T-helper 1 cell treated with Interleukin-12 subunit alpha and Interleukin-12 subunit beta and Interleukin-4 antibody, amounts not matched to agents 30 μg/mL and 1 μg/mL, for 36 hours (primary cell): Measurements from ENCODE around the gene RPN1.
"Not testable (repeated sequence)": the region's sequence is repeated elsewhere in the genome, so short reads cannot be mapped to it uniquely, and the experiment has no call there.

ENCODE experiments used
- H3K27ac Mint-ChIP-seq: one replicate; pipeline ENCODE4 v1.8.0; 2021; ENCODE audit warnings: mild to moderate bottlenecking, mixed read lengths
- H3K27me3 Mint-ChIP-seq: one replicate; pipeline ENCODE4 v1.8.0; 2021; ENCODE audit warnings: low read depth, mixed read lengths
- H3K36me3 Mint-ChIP-seq: one replicate; pipeline ENCODE4 v1.8.0; 2021; ENCODE audit warnings: low read depth, mixed read lengths
- H3K4me1 Mint-ChIP-seq: one replicate; pipeline ENCODE4 v1.8.0; 2021; ENCODE audit warnings: low read depth, mixed read lengths
- H3K4me3 Mint-ChIP-seq: one replicate; pipeline ENCODE4 v1.8.0; 2021; ENCODE audit warnings: mild to moderate bottlenecking, moderate library complexity, mixed read lengths
- H3K9me3 Mint-ChIP-seq: one replicate; pipeline ENCODE4 v1.8.0; 2021; ENCODE audit warnings: mixed read lengths

The RPN1 gene

DNA sequence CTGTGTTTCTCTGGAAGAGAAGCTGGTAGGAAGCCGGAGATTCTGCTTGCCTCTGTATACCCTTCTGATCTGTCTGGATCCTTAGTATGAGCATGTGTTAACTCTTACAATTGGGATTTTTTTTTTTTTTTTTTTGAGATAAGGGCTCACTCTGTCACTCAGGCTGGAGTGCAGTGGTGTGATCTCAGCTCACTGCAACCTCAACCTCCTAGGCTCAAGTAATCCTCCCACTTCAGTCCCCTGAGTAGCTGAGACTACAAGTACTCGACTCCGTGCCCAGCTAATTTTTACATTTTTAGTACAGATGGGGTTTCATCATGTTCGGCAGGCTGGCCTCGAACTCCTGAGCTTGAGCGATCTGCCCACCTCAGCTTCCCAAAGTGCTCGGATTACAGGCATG lies 44.5 kb downstream of the RPN1 start:
- peaks cover 18% of the 10 kb centered on the region for H3K27me3 Mint-ChIP-seq
- no peaks in the 10 kb centered on the region for H3K9me3 Mint-ChIP-seq
- peaks cover 1% of the 10 kb centered on the region for H3K4me1 Mint-ChIP-seq
- no peak overlapping the region for H3K4me3 Mint-ChIP-seq
- H3K36me3 Mint-ChIP-seq = no peaks in the 10 kb centered on the region
- H3K27ac Mint-ChIP-seq = no peak overlapping the region

DNA sequence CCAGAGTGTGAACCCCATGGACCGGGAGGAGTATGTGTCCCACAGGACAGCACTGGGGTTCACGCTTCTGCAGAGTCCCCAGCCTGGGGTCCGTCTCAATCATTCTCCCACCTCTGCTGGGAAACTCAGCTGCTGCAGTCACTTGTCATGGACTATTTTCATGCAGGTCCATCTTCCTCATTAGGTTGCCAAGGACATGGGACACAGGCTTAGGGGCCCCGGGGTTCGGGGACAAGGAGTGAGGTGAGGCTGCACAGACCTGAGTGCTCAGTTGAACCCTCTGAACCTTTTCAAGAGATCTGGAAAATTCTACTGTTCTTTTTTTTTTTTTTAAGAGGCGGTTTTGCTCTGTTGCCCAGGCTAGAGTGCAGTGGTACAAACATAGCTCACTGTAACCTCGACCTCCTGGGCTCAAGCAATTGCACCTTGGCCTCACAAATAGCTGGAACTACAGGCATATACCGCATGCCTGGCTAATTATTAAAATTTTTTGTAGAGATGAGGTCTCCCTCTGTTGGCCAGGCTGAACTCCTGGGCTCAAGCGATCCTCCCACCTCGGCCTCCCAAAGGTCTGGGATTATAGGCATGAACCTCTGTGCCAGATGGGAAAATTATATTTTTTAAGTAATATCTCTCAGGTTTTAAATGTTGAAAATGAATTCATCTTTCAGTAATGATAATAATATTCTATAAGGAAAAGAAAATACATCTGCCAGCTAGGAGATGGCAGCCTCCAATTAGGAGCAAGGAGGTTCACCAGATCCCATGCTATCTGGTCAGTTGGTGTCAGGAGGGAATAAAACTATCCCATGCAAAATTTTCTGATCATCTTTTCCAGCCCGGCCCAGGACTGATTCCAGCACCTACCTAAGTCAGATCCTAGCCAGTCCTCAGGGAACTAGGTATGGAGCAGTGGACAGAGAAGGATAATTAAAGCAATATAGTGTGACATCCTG lies 45.2 kb downstream of the RPN1 start:
- H3K36me3 Mint-ChIP-seq = no peaks in the 10 kb centered on the region
- H3K4me1 Mint-ChIP-seq = peaks cover 1% of the 10 kb centered on the region
- peaks cover 18% of the 10 kb centered on the region for H3K27me3 Mint-ChIP-seq
- H3K9me3 Mint-ChIP-seq = no peaks in the 10 kb centered on the region
- no peak overlapping the region for H3K4me3 Mint-ChIP-seq
- no peak overlapping the region for H3K27ac Mint-ChIP-seq

DNA sequence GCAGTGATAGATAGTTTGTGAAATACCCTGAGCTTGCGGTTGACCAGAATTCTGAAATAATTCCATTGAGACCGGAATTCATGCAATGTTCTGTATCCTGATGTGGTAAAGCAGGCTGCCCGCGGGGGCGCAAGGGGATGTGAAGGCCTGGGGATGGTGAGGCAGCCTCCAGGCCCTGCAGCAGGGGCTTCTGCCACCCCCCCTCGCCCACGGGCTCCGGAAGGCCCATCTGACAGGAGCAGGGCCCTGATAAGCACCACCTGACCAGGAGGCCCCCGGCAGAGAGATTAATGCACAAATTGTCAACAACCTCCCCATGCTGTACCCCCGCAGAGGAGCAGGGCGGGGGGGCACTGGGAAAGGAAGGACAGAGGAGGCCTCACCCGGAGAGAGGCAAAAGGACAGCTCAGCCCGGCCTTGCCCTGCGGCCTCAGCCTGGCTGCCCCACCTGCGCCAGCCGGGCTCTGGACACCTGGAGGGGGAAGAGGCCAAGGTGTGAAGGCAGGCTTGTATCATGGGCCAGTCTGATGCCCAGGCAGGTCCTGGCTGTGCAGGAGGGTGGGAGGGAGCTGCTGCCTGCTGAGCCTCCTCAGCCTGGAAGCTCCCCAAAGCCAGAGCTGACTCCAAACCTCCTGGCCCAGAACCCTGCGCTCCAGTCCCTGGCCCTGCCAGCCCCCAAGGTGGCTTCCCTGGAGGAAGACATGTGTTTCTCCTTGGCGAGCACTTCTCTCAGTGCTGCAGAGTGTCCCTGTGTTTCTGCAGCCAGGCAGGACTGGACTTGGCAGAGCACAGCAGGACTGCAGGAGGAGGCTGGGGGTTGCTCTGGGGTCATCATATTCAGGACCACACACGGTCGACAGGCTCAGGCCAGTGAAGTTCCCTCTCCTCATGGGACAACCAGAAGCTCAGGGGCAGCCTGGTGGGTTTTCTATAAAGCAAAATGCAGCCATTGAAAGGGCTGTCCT lies 46.5 kb downstream of the RPN1 start:
- Mint-ChIP-seq H3K9me3 (no peaks in the 10 kb centered on the region), H3K27ac (no peak overlapping the region), H3K4me1 (peaks cover 1% of the 10 kb centered on the region), H3K36me3 (no peaks in the 10 kb centered on the region), H3K4me3 (no peak overlapping the region), H3K27me3 (peaks cover 18% of the 10 kb centered on the region)

DNA sequence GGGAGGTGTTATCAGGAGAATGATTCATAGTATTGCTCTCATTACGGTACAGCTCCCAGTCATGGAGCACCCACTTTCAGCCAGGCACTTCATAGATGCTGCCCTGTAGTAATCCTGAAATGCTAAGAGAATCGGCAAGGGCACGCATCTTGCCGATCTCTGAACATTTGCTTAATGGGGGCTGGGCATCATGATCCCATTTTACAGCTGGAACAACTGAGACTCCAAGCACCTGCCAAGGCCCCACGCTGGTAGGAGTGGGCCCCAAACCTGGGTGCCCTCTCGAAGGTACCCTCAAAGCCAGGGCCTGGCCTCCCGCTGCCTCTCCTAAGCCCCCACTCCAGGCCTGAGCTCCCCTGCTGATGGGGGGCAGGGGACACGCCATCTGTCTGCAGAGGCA lies 47.3 kb downstream of the RPN1 start:
- peaks cover 18% of the 10 kb centered on the region for H3K27me3 Mint-ChIP-seq
- H3K36me3 Mint-ChIP-seq = no peaks in the 10 kb centered on the region
- no peak overlapping the region for H3K4me3 Mint-ChIP-seq
- H3K27ac Mint-ChIP-seq = no peak overlapping the region
- no peaks in the 10 kb centered on the region for H3K4me1 Mint-ChIP-seq
- H3K9me3 Mint-ChIP-seq = no peaks in the 10 kb centered on the region

DNA sequence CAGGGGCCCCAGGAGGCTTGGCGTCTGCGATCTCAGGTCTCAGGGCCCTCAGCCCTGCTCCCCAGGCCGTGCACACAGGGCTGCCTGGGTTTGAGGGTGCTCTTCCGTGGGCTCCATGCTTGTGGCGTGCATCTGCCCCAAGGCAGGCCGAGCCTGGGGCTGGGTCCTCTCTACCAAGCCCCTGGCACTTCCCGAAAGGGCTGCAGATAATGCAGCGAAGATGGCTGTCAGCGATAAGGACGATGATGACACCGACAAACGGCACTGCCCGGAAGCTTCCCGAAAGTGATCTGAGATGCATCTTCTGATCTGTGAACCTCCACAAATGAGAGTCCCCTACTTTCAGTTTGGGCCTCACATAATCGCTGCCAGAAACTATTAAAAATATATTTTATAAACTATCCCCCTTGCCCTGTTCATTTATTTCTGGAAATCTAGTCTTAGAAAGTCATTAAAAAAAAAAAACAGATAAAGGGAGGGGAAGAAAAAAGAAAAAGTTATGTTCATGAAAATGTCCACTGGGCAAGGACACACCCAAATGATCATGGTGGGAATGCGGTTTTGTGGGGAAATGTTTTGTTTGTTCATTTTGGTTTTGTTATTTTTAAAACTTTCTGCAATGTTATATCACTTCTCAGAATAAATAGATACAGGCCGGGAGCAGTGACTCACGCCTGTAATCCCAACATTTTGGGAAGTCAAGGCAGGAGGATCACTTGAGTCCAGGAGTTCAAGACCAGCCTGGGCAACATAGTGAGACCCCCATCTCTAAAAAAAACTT lies 51.5 kb downstream of the RPN1 start:
- Mint-ChIP-seq H3K27me3 (no peaks in the 10 kb centered on the region), H3K4me1 (peaks cover 5% of the 10 kb centered on the region), H3K36me3 (no peaks in the 10 kb centered on the region), H3K9me3 (no peaks in the 10 kb centered on the region), H3K27ac (no peak overlapping the region), H3K4me3 (no peak overlapping the region)

DNA sequence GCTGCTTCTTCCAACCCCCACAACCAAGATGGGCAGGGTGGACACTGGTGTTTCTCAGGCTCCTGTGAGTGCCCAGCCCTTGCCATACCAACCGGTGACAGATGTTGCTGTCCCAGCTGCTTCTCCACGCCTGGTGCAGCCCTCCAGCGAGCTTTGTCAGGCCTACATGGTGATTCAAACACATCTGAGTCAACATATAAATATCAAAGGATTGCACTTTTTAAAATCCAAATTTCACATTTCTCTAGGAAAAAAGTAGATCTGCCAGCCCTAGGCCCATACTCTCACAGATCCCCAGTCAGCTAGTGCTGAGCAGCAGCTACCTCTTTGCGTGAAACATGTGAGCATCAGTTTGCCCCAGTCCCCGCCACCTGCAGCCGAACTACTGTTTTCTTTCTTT lies 52.7 kb downstream of the RPN1 start:
- peaks cover 5% of the 10 kb centered on the region for H3K4me1 Mint-ChIP-seq
- no peaks in the 10 kb centered on the region for H3K9me3 Mint-ChIP-seq
- no peaks in the 10 kb centered on the region for H3K36me3 Mint-ChIP-seq
- H3K27me3 Mint-ChIP-seq = no peaks in the 10 kb centered on the region
- no peak overlapping the region for H3K4me3 Mint-ChIP-seq
- H3K27ac Mint-ChIP-seq = no peak overlapping the region

- H3K27me3 Mint-ChIP-seq = no peaks in the 10 kb centered on the region
- H3K9me3 Mint-ChIP-seq = peaks cover 4% of the 10 kb centered on the region
- no peak overlapping the region for H3K4me3 Mint-ChIP-seq
- H3K4me1 Mint-ChIP-seq = peaks cover 9% of the 10 kb centered on the region
- H3K36me3 Mint-ChIP-seq = no peaks in the 10 kb centered on the region
- no peak overlapping the region for H3K27ac Mint-ChIP-seq
Observed at GRCh38 chr3:128592864-128593263, 57.8 kb downstream of the RPN1 start.

- Mint-ChIP-seq H3K9me3 (peaks cover 4% of the 10 kb centered on the region), H3K36me3 (no peaks in the 10 kb centered on the region), H3K4me3 (no peak overlapping the region), H3K27ac (peak overlapping the region; percentile 62), H3K4me1 (peaks cover 9% of the 10 kb centered on the region), H3K27me3 (no peaks in the 10 kb centered on the region)
Observed at GRCh38 chr3:128591738-128592426, 58.7 kb downstream of the RPN1 start.

DNA sequence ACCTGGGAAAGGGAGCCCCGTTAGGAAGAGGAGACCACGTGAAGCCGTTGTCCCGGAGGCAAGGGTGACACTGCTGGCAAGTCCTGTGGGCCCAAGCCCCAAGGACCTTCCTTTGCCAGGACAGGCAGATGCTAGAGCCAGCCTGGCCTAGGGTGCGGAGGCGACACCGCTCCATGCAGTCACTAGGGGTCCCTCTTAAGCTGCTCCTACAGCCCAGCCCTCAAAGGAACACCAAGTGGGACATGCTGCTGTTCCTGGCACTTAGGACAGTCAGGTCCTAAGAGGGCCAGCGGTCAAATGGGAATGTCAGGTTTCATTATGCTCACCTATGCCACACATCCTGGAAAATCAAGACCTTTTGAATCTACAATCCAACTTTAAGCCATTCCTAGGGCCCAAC lies 59.7 kb downstream of the RPN1 start:
- peaks cover 4% of the 10 kb centered on the region for H3K9me3 Mint-ChIP-seq
- H3K36me3 Mint-ChIP-seq = no peaks in the 10 kb centered on the region
- no peak overlapping the region for H3K27ac Mint-ChIP-seq
- peaks cover 9% of the 10 kb centered on the region for H3K4me1 Mint-ChIP-seq
- H3K4me3 Mint-ChIP-seq = no peak overlapping the region
- H3K27me3 Mint-ChIP-seq = no peaks in the 10 kb centered on the region

GRCh38 chr3:128589985-128590384 lies 60.6 kb downstream of the RPN1 start:
- not testable (repeated sequence) for H3K27me3 Mint-ChIP-seq, H3K27ac Mint-ChIP-seq, H3K36me3 Mint-ChIP-seq, H3K4me1 Mint-ChIP-seq, H3K9me3 Mint-ChIP-seq, H3K4me3 Mint-ChIP-seq

DNA sequence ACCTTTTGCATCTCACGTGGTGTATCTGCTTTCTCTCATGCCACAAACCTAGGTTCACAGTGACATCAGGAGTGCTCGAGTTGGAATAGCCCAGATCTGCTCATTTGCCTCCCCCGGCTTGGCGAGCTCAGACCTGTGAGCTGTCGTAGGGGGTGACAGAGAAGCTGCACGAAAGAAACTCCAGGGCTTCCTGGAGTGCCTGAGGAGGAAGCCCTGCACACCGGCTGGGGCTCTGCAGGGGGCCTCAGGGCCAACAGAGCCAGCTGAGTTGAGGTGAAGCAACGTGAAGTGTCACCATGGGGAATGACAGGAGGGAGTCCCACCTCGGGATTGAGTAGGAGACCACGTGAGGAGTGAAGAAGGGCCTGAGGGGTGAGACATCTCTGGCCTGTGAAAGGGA lies 62.5 kb downstream of the RPN1 start:
- H3K36me3 Mint-ChIP-seq = no peaks in the 10 kb centered on the region
- peaks cover 3% of the 10 kb centered on the region for H3K4me1 Mint-ChIP-seq
- peaks cover 4% of the 10 kb centered on the region for H3K9me3 Mint-ChIP-seq
- no peak overlapping the region for H3K4me3 Mint-ChIP-seq
- H3K27ac Mint-ChIP-seq = peak overlapping the region; percentile 9
- H3K27me3 Mint-ChIP-seq = peaks cover 4% of the 10 kb centered on the region

DNA sequence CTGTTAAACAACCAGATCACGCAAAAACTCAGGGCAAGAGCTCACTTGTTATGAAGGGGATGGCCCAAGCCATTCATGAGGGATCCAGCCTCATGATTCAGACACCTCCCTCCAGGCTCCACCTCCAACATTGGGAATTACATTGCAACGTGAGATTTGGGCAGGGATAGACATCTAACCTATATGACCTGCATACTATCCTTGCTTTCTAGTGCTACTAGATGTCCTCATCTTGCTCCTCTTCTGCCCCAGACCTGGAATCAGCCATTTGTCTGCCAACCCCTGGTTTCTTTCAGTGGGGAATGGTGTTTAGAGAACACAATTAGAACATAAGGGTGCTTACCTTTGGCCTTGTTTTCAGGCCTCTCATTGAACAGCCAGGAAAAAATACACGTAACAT lies 63.2 kb downstream of the RPN1 start:
- Mint-ChIP-seq H3K27ac (no peak overlapping the region), H3K4me3 (no peak overlapping the region), H3K4me1 (peaks cover 3% of the 10 kb centered on the region), H3K9me3 (peaks cover 4% of the 10 kb centered on the region), H3K27me3 (peaks cover 8% of the 10 kb centered on the region), H3K36me3 (no peaks in the 10 kb centered on the region)

DNA sequence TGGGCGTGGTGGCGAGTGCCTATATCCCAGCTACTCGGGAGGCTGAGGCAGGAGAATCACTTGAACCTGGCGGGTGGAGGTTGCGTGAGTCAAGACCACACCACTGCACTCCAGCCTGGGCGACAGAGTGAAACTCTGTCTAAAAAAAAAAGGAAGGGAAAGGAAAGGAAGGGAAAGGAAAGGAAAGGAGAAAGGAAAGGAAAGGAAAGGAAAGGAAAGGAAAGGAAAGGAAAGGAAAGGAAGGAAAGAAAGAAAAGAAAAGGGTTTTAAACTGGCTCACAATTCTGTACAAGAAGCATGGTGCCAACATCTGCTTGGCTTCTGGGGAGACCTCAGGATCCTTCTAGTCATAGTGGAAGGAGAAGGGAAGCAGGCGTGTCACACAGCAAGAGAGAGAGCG lies 63.7 kb downstream of the RPN1 start:
- not testable (repeated sequence) for H3K4me3 Mint-ChIP-seq, H3K27me3 Mint-ChIP-seq, H3K27ac Mint-ChIP-seq, H3K4me1 Mint-ChIP-seq, H3K36me3 Mint-ChIP-seq, H3K9me3 Mint-ChIP-seq

GRCh38 chr3:128586391-128586790 lies 64.2 kb downstream of the RPN1 start:
- not testable (repeated sequence) for H3K36me3 Mint-ChIP-seq, H3K4me3 Mint-ChIP-seq, H3K9me3 Mint-ChIP-seq, H3K4me1 Mint-ChIP-seq, H3K27ac Mint-ChIP-seq
- peaks cover 12% of the 10 kb centered on the region for H3K27me3 Mint-ChIP-seq
